NCI-H460 (cell line): ENCODE data around the gene HMGN4. TPM values are rescaled to one million over a fixed set of nuclear protein-coding genes. Genes with fewer than 3 reads are reported as not detected.
"Not testable (repeated sequence)": the region's sequence is repeated elsewhere in the genome, so short reads cannot be mapped to it uniquely, and the experiment has no call there.

Source experiments
- DNase-seq: peaks from one replicate; pipeline ENCODE4 v3.0.0-alpha.2; 2016; ENCODE audit warnings: low read depth; ENCODE audit errors: extremely low read depth
- total RNA-seq: library from RNA; depleted of rRNA; stranded (reverse); fragments of >200 nt; shearing (Covaris generic); gene quantifications from 2 replicates; pipeline ENCODE4 v1.2.3, GENCODE V29; 2014

Gene HMGN4
- total RNA-seq, 1 experiment from 2014 or later: 84.3 TPM

DNA sequence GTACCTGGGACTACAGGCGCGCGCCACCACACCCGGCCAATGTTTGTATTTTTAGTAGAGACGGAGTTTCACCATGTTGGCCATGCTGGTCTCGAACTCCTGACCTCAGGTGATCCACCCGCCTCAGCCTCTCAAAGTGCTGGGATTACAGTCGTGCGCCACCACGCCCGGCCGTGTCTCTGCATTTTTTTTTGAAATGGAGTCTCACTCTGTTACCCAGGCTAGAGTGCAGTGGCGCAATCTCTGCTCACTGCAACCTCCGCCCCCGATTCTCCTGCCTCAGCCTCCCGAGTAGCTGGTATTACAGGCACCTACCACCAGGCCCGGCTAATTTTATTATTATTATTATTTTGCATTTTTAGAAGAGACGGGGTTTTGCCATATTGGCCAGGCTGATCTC is 9.2 kb downstream of the HMGN4 start:
- not testable (repeated sequence) for DNase-seq

DNA sequence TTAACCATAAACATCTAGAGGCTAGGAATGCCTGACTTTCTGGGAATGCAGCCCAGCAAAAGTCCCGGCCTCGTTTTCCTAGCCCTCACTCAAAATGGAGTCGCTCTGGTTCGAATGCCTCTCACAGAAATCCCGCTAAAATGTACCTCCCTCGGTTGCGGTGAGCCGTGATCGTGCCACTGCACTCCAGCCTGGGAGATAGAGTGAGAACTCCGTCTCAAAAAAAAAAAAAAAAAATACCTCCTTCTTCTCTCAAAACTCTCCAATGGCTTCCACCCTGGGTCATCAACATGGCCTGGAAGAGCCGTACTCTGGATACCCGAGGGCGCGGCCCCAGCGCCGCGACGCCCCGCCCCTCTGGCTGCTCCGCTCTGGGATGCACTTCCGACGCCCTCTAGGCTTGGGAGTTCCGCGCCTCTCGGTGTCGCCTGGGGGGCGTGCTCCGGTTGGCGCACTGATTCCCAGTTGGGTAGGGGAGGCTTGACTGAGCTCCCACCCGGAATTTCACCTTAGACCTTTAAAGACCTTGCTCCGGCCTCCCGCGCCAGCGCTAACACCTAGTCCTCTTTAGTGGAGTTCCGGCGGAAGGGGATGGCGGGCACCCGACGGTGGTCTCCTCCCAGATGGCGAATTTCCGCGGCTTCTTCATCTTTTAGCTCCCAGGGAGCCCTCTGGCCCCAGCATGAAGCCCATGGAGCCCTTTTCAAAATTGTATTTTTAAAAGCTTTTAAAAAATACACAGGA is 12.3 kb downstream of the HMGN4 start:
- no peak for DNase-seq

DNA sequence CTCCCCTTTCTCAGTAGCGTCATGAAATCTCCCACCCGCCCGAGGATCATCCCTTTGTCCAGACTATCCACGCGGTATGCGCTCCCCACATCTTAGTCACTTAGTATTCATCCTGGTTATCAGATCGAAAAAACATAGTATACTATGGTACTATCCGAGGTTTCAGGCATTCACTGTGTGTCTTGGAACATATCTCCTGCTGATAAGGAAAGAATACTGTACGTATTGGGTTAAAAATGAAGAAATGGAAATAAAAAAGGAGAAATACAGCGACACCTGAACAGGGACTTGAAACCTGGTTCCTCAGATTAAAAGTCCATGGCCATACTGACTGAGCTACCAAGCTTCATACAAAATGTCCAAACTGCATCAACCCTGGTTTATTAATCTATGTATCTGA is 14.0 kb downstream of the HMGN4 start:
- no peak for DNase-seq

GRCh38 chr6:26552640-26553188 is 14.5 kb downstream of the HMGN4 start:
- DNase-seq: no peak

- DNase-seq: no peak
These were observed 15.1 kb downstream of the HMGN4 start for GRCh38 chr6:26553264-26553634.

- peak; percentile 77 for DNase-seq
These were observed 15.7 kb downstream of the HMGN4 start for GRCh38 chr6:26553635-26554446.

GRCh38 chr6:26554447-26554696 is 16.2 kb downstream of the HMGN4 start:
- no peak for DNase-seq

DNA sequence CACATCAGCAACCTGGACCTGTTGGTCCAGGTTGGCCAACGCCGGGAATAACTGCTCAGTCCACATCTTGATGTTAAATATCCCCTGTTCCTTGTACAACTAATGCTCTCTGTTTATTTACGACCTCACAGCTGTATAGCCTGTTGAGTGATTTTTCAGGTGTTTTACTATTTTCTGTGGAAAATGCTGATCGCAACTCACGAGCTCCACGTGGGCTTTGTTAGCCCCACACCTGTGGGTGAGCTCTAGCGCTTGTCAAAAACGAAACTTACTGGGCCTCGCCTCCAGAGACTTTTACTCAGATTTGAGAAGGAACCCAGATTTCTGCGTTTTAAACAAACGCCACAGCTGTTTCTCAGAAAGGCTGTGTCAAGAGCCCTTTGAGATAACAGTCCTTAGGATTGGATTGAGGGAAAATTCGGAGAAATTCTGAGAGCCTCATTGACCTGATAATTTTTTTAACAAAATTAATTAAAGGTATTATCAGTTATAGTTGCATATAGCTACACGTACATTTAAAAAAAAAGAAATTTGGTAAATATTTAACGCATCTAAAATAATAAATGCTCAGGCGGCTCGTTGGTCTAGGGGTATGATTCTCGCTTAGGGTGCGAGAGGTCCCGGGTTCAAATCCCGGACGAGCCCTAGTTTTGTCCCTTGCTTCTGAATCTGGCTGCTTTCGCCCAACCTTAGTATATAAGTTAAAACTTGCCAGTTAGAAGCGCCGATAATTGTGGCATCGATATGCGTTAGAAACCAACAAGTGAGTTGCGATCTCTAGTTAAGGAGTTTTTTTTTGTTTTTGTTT is 16.7 kb downstream of the HMGN4 start:
- no peak for DNase-seq

- no peak for DNase-seq
These were observed 17.5 kb downstream of the HMGN4 start for GRCh38 chr6:26555505-26556262.

DNA sequence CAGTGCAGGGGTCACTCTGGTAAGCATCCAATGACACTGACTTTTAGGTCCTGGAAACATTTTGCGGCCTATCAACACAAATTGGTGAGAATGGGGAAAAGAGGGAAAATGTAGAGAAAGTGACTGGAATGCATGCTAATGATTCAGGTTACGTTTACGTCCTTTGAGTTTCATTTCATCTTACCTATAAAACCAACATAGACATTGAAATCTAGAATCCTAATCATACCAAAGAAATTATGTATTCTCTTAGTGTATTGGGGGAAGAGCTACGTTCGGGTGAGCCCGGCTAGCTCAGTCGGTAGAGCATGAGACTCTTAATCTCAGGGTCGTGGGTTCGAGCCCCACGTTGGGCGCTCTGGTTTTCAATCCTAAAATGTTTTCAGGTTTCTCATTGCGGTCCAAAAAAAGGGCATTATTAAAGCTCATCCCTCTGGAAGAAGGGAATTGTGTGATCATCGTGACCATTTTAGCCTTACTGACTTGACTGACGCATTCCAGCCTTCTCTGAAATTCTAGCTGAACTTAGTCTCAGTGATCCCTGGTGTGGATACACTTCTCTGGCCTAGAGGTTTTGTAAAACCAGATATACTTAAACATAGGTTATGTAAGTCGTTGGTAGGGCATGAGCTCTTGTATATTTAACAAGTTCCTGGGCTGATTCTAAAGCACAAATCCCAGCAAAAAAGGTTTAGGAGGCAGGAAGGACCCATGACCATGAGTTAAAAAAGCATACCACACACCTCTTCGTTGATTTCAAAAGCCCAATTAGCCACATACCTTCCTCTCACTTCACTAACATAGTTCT is 18.3 kb downstream of the HMGN4 start:
- DNase-seq: peak; percentile 80

GRCh38 chr6:26561533-26562466 is 23.6 kb downstream of the HMGN4 start:
- DNase-seq: no peak

DNA sequence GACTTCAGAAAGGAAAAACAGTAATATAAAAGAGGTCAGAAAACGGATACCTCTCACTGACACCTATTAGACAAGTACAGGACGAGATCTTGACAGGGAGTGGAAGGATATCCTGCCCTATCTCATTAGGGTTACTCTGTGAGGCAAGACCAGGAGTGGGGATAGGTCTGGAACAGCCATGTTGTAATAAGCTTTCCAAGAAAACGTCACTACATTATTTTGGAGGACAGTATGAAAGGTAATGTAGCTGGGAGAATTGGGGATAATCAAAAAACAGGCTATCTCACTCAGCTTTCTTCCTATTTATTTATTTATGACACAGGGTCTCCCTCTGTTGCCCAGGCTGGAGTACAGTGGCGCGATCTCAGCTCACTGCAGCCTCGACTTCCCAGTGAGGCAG is 25.3 kb downstream of the HMGN4 start:
- DNase-seq: no peak

GRCh38 chr6:26568601-26569432 is 30.7 kb downstream of the HMGN4 start:
- peak; percentile 92 for DNase-seq

- no peak for DNase-seq
These were observed 31.2 kb downstream of the HMGN4 start for GRCh38 chr6:26569433-26569764.

DNA sequence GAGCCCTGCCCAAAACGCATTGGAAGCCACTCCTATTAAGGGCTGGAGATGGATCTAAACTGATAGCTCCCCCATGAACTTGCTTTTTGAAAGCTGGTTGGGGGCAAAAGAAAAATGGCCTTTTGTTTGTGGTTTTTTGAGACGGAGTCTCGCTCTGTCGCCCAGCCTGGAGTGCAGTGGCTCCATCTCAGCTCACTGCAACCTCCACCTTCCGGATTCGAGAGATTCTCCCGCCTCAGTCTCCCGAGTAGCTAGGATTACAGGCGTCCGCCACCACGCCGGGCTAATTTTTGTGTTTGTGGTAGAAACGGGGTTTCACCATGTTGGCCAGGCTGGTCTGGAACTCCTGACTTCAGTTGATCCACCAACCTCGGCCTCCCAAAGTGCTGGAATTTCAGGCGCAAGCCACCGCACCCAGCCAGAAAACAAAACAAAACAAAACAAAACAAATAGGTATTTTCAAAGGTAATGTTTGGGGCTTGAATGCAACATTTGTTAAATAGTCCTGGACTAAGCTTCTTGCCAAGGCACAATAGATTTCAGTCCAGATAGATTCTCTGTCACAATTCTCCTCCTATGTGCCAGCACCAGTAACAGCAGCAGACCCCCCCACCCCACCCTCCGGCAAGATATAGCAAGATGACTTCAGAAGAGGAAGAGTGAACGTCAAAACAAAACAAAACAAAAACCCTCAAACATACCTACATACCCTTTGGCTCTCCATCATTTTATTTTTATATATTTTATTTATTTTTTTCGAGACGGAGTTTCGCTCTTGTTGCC is 32.1 kb downstream of the HMGN4 start:
- DNase-seq: no peak

DNA sequence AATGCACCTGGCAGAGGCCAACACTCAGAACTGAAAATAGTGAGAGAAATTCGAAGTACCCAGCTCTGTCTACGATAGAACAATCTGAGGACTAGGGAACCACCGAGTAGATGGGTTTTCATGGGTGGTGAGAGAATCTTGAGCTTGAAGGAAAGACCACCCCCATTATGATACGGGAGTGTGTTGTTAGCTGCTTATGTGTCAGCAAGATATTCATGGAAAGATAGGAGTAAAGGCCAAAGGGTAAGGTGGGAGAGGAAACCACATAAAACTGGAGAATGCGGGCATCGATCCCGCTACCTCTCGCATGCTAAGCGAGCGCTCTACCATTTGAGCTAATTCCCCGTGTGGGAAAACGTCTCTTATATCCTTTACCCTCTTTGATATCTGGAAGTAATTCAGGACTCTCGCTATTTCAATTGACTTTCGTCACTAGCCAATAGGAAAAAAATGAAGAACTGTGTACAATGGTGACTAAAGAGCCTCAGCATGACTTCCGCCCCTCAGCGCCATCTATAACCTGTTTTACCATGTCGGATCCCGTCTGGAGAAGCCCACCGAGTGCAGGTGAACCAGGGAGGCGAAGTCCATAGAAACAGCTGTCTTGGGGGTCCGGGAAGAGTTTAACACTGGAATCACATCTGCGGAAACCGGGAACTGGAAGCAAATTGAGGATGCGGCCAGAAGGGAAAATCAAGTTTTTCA is 33.6 kb downstream of the HMGN4 start:
- peak; percentile 92 for DNase-seq
